Thymus (tissue), 11 donors: Measurements from ENCODE around the gene MGRN1. TPM values are rescaled to one million over a fixed set of nuclear protein-coding genes. Genes with fewer than 3 reads are reported as not detected.
"Not testable (repeated sequence)": the region's sequence is repeated elsewhere in the genome, so short reads cannot be mapped to it uniquely, and the experiment has no call there.

ENCODE experiments used
- DNase-seq, 9 donors: peaks; one replicate each; pipeline ENCODE4 v3.0.0-alpha.2; 2013; ENCODE audit warnings: low spot score in 9 of 9, low read depth in 6 of 9, missing footprints in 1 of 9
- H3K27ac ChIP-seq, 2 donors: one replicate each; pipeline ENCODE4 v1.5.1; 2013; ENCODE audit warnings: control low read depth in 1 of 2, low read depth in 1 of 2, low read length in 1 of 2, mild to moderate bottlenecking in 1 of 2, moderate library complexity in 1 of 2
- H3K27me3 ChIP-seq, 2 donors: one replicate each; pipeline ENCODE4 v1.5.1; 2013; ENCODE audit warnings: low read length in 1 of 2; ENCODE audit not compliant: control insufficient read depth in 2 of 2, insufficient read depth in 1 of 2
- H3K36me3 ChIP-seq, 2 donors: one replicate each; pipeline ENCODE4 v1.5.1; 2013; ENCODE audit warnings: low read length in 1 of 2, mild to moderate bottlenecking in 1 of 2, moderate library complexity in 1 of 2; ENCODE audit not compliant: control insufficient read depth in 2 of 2, insufficient read depth in 2 of 2
- H3K4me1 ChIP-seq, 2 donors: one replicate each; pipeline ENCODE4 v1.5.1; 2013; ENCODE audit warnings: low read length in 2 of 2; ENCODE audit not compliant: control insufficient read depth in 2 of 2, insufficient read depth in 2 of 2
- H3K4me3 ChIP-seq, 2 donors: one replicate each; pipeline ENCODE4 v1.5.1; 2013; ENCODE audit warnings: low read length in 2 of 2, control low read depth in 1 of 2, mild to moderate bottlenecking in 1 of 2
- H3K9me3 ChIP-seq, 2 donors: one replicate each; pipeline ENCODE4 v1.5.1; 2013; ENCODE audit warnings: low read length in 1 of 2, mild to moderate bottlenecking in 1 of 2; ENCODE audit not compliant: control insufficient read depth in 2 of 2, insufficient read depth in 1 of 2
- WGBS: extraction: QIAGEN DNeasy Blood & Tissue Kit; methylation state at CpG from one replicate; pipeline ENCODE4 v1.1.7; 2013; 5-methylcytosine and 5-hydroxymethylcytosine counted together
- polyA plus RNA-seq: library from polyadenylated mRNA; stranded (reverse); fragments of 200-250 nt; gene quantifications from one replicate; pipeline ENCODE4 v1.2.3, GENCODE V29; 2013
- total RNA-seq: library from RNA; stranded (reverse); fragments of 120-200 nt; gene quantifications from one replicate; pipeline ENCODE4 v1.2.4, GENCODE V29; 2013
- donor health status: healthy.

Gene MGRN1
- total and polyA plus RNA-seq, 2 donors, result 8.4 to 16.0 TPM

DNA sequence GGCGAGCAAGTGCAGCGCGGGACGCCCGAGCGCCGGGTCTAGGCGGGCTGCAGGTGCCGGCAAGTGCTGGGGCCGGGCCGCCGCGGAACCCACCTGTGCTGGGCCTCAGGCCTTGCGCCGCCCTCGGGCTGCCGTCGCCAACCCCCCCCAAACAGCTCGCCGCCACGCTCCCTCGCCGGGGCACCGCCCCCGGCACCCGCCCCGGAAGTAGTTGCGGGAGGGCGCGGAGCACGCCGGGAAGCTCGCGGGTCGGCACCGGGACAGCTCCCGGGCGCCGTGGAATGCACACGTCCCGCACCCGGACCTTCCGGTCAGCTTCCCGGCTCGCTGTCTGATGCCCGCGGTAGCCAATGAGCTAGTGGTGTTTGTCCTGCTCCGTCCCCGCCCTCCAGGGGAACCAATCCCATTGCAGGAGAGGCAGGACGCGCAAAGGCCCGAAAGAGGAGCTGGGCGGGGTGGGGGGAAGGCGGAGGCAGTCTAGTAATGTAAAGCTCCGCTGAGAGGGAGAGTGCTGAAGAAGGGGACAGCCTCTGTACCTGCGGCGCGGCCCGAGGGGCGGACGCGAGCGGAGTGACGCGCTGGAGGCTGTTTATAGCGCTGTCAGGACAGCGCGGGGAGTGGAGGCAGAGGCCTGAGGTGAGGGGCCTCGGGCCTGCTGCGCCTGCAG is 109.6 kb downstream of the MGRN1 start, which contains the start of the genes ANKS3 and DNAAF8:
ANKS3 (minus strand) TSS at position 209 of the 667 bp plus-strand sequence. CDS start 4,122 bp downstream, outside the sequence.
DNAAF8 (plus strand) TSS at position 475 of the 667 bp plus-strand sequence. CDS start 1,978 bp downstream, outside the sequence.
- no peaks in the 10 kb centered on the region for H3K36me3 ChIP-seq
- H3K9me3 ChIP-seq, result peaks cover 0 to 4% of the 10 kb centered on the region in 2 donors
- peak; percentile 44 to 83 (median 62) for DNase-seq
- WGBS, result under 1% methylated on average over 70 of the region's 70 CpGs
- H3K4me1 ChIP-seq, result peaks cover 10 to 17% of the 10 kb centered on the region in 2 donors
- no peaks in the 10 kb centered on the region for H3K27me3 ChIP-seq
- peak within 1 kb of the TSS; percentile 57 to 87 for H3K27ac ChIP-seq
- peak within 1 kb of the TSS; percentile 73 to 93 for H3K4me3 ChIP-seq

DNA sequence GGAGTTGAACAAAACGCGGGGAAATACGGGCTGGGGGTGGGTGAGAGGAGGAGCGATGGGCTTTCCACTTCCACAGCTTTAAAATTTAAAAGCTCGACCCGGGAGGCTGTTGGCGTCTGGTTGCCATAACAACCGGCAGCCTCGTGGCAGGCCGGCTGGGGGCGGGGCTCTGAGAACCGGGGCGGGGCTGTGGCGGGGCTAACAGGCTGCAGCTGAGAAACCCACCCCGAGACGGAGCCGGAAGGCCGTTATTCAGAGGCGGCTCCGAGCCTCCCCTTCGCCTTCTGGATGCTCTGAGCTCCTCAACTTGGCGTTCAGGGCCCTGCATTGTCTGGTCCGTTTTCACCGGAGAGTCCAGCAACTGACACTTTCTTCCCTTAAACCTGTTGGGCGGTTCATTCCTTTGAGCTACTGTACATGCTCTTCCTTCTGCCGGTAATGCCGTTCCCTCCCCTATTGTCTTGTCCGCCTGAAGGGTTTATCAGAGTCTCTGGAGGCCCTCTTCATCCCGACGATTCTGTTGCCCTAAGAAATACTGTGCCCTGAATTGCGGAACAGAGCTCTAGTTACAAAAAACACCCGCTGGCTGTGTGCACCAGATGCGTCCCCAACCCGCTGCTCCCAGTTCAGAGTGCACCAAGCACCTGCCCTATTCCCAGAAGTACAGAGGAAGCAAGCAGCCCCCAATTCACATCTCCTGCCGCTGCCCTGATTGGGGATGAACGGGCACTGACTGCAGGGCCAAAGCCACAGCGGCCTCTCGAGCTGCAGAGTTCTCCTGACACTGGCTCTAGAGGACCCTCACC is 110.3 kb downstream of the MGRN1 start:
- peak overlapping the region; percentile 57 to 87 for H3K27ac ChIP-seq
- peaks cover 0 to 4% of the 10 kb centered on the region in 2 donors for H3K9me3 ChIP-seq
- no peaks in the 10 kb centered on the region for H3K27me3 ChIP-seq
- H3K4me1 ChIP-seq, result peaks cover 10 to 17% of the 10 kb centered on the region in 2 donors
- H3K36me3 ChIP-seq, result no peaks in the 10 kb centered on the region
- H3K4me3 ChIP-seq, result peak overlapping the region; percentile 73 to 93
- peak; percentile 70 to 94 (median 87) for DNase-seq
- 4% methylated on average over 38 of the region's 38 CpGs for WGBS

DNA sequence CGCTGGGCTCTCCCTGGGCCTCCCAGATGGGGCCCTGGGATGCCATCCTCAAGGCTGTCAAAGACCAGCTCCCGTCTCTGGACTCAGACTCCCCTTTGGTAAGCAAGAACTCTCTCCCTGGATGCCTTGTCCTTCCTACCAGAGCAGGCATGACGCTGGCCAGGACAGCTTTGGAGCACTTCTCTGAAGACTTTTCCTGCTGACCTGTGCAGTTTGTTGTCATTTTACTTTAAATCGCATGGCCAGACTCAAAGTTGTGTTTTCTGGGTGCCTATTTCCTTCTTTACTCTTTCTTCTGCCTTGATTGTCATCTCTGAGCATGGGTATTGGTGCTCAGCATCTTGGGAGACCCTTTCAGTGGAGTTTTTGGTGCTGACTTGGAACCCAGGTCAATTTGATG is 111.9 kb downstream of the MGRN1 start:
- Histone ChIP-seq H3K27me3 (no peaks in the 10 kb centered on the region), H3K4me3 (no peak overlapping the region), H3K4me1 (peaks cover 10 to 17% of the 10 kb centered on the region in 2 donors), H3K36me3 (no peaks in the 10 kb centered on the region), H3K9me3 (peaks cover 0 to 4% of the 10 kb centered on the region in 2 donors), H3K27ac (no peak overlapping the region)
- no peak for DNase-seq
- WGBS, result 97% methylated on average over 4 of the region's 4 CpGs

DNA sequence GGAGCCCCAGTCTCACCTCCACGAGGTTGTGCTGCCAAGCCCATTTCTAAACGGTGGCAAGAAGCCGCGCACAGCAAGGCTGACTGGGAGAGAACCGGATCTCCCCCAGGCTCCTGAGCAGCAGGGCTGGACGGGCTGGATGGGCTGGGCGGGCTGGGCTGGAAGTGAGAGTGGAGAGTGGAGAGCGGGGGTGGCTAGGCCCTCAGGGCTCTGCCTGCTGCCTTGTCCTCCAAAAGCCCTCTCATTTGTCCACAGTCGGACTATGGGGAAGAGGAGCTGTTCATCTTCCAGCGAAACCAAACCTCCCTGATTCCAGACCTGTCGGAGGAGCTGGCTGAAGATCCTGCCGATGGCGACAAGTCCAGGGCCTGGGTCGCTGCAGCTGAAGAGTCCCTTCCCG is 112.9 kb downstream of the MGRN1 start:
- DNase-seq, result no peak
- no peak overlapping the region for H3K4me3 ChIP-seq
- 93% methylated on average over 15 of the region's 15 CpGs for WGBS

DNA sequence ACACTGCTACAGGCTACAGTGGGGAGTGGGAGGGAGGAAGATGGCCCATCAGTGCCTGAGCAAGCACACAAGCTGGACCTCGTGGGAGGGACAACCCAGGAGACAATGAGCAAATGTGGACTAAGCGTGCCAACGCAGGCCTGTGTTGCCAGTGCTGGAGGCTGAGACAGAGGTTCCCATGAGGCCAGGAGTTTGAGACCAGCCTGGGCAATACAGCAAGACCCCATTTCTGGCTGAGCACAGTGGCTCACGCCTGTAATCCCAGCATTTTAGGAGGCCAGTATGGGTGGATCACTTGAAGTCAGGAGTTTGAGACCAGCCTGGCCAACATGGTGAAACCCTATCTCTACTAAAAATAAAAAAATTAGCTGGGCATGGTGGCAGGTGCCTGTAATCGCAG is 113.7 kb downstream of the MGRN1 start:
- H3K36me3 ChIP-seq, H3K27ac ChIP-seq, DNase-seq, H3K9me3 ChIP-seq, H3K4me3 ChIP-seq, H3K27me3 ChIP-seq: not testable (repeated sequence)
- H3K4me1 ChIP-seq, result peaks cover 7 to 21% of the 10 kb centered on the region in 2 donors
- 96% methylated on average over 5 of the region's 5 CpGs for WGBS

More for the DNA sequence above, 112.9 kb downstream of the MGRN1 start:
- H3K27ac ChIP-seq, result no peak overlapping the region
- H3K4me1 ChIP-seq, result peaks cover 10 to 17% of the 10 kb centered on the region in 2 donors
- no peaks in the 10 kb centered on the region for H3K36me3 ChIP-seq
- peaks cover 0 to 4% of the 10 kb centered on the region in 2 donors for H3K9me3 ChIP-seq
- H3K27me3 ChIP-seq, result no peaks in the 10 kb centered on the region

Other genes starting within 250 kb of the MGRN1 start
- 21.6 TPM for gene CORO7, start 208.2 kb upstream of the MGRN1 start, total RNA-seq
- 63.7 TPM for gene CORO7, start 208.2 kb upstream of the MGRN1 start, polyA plus RNA-seq
- gene DNAJA3, start 199.0 kb upstream of the MGRN1 start, total RNA-seq, result 25.8 TPM
- 28.4 TPM for gene DNAJA3, start 199.0 kb upstream of the MGRN1 start, polyA plus RNA-seq
- 57.4 TPM for gene NMRAL1, start 150.2 kb upstream of the MGRN1 start, total RNA-seq
- gene NMRAL1, start 150.2 kb upstream of the MGRN1 start, polyA plus RNA-seq, result 44.9 TPM
- gene HMOX2, start 148.4 kb upstream of the MGRN1 start, total RNA-seq, result 54.0 TPM
- 38.3 TPM for gene HMOX2, start 148.4 kb upstream of the MGRN1 start, polyA plus RNA-seq
- 15.7 TPM for gene CDIP1, start 86.1 kb upstream of the MGRN1 start, total RNA-seq
- gene CDIP1, start 86.1 kb upstream of the MGRN1 start, polyA plus RNA-seq, result 24.9 TPM
- 0.05 TPM for gene C16orf96, start 68.5 kb upstream of the MGRN1 start, total RNA-seq
- 0.05 TPM for gene C16orf96, start 68.5 kb upstream of the MGRN1 start, polyA plus RNA-seq
- 5.9 TPM for gene UBALD1, start 9.9 kb upstream of the MGRN1 start, total RNA-seq
- gene UBALD1, start 9.9 kb upstream of the MGRN1 start, polyA plus RNA-seq, result 20.4 TPM
- gene NUDT16L1, start 68.7 kb downstream of the MGRN1 start, total RNA-seq, result 35.4 TPM
- gene NUDT16L1, start 68.7 kb downstream of the MGRN1 start, polyA plus RNA-seq, result 37.1 TPM
- 9.8 TPM for gene ANKS3, start 109.4 kb downstream of the MGRN1 start, total RNA-seq
- gene ANKS3, start 109.4 kb downstream of the MGRN1 start, polyA plus RNA-seq, result 34.0 TPM
- gene DNAAF8, start 109.7 kb downstream of the MGRN1 start, total RNA-seq, result 0.38 TPM
- gene DNAAF8, start 109.7 kb downstream of the MGRN1 start, polyA plus RNA-seq, result 1.1 TPM
- 7.7 TPM for gene ZNF500, start 142.3 kb downstream of the MGRN1 start, total RNA-seq
- gene ZNF500, start 142.3 kb downstream of the MGRN1 start, polyA plus RNA-seq, result 13.8 TPM
- not detected for gene SEPTIN12, start 163.5 kb downstream of the MGRN1 start, total RNA-seq
- gene SEPTIN12, start 163.5 kb downstream of the MGRN1 start, polyA plus RNA-seq, result 0.14 TPM
- 3.9 TPM for gene SMIM22, start 170.5 kb downstream of the MGRN1 start, total RNA-seq
- gene SMIM22, start 170.5 kb downstream of the MGRN1 start, polyA plus RNA-seq, result 16.2 TPM
- 28.0 TPM for gene ROGDI, start 177.8 kb downstream of the MGRN1 start, total RNA-seq
- gene ROGDI, start 177.8 kb downstream of the MGRN1 start, polyA plus RNA-seq, result 40.8 TPM
- 36.4 TPM for gene GLYR1, start 222.5 kb downstream of the MGRN1 start, total RNA-seq
- gene GLYR1, start 222.5 kb downstream of the MGRN1 start, polyA plus RNA-seq, result 59.1 TPM
- gene UBN1, start 222.7 kb downstream of the MGRN1 start, total RNA-seq, result 12.9 TPM
- gene UBN1, start 222.7 kb downstream of the MGRN1 start, polyA plus RNA-seq, result 9.2 TPM